ENCODE results near the gene HSD17B2. TPM values are rescaled to one million over a fixed set of nuclear protein-coding genes. Genes with fewer than 3 reads are reported as not detected.

HSD17B2 gene
- total RNA-seq, 1 experiment from 2014 or later = not detected

DNA sequence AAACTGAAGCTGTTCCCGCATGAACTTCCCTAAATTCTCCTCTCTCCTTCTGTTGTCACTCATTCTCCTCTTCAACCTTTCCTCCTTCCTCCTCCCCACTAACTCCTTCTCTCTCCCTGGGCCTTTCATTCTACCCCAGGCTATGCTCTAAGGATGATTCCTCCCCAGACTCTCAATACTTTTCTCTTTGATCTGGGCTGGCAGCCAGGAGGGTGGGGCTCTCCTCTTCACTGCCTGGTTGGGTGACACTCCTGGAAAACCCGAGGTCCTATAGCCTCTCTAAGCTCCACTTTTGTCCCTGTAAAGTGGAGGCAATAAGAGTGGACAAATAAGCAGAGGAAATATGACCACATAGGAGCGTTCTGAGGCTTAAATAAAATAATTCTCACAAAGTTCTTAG, 46.2 kb downstream of the HSD17B2 start:
- DNase-seq (ENCODE audit: low read depth, low spot score) (no peak), ATAC-seq (no peak)
- no peaks in the 10 kb centered on the region for H3K9me2 ChIP-seq (ENCODE audit: insufficient read depth)
- ChIA-PET POLR2A (no interaction called here), CTCF (no interaction called here), RAD21 (ENCODE audit: low non-redundant PET in 1 of 2, low total read pairs in 2 of 2, uncharacterized antibody in 2 of 2, unreplicated experiment in 2 of 2) (no interaction called here)
- TF ChIP-seq SP1 (IDR thresholded peaks at IDR 0.05; ENCODE audit: low read depth) (no peak), EZH2phosphoT487 (IDR thresholded peaks at IDR 0.05; ENCODE audit: borderline replicate concordance) (no peak), CEBPB (IDR thresholded peaks at IDR 0.05; ENCODE audit: low read depth) (no peak), RAD21 (IDR thresholded peaks at IDR 0.05; ENCODE audit: low read depth) (no peak), ZFX (IDR thresholded peaks at IDR 0.05) (no peak), SRF (IDR thresholded peaks at IDR 0.05; ENCODE audit: low read depth) (no peak), POLR2A (IDR thresholded peaks at IDR 0.05; ENCODE audit: borderline replicate concordance, extremely low read depth, insufficient read depth, insufficient read length) (no peak), YY1 (IDR thresholded peaks at IDR 0.05; ENCODE audit: extremely low read depth, insufficient replicate concordance, low read depth, low read length) (no peak)
- TF ChIP-seq, protein P1, sequence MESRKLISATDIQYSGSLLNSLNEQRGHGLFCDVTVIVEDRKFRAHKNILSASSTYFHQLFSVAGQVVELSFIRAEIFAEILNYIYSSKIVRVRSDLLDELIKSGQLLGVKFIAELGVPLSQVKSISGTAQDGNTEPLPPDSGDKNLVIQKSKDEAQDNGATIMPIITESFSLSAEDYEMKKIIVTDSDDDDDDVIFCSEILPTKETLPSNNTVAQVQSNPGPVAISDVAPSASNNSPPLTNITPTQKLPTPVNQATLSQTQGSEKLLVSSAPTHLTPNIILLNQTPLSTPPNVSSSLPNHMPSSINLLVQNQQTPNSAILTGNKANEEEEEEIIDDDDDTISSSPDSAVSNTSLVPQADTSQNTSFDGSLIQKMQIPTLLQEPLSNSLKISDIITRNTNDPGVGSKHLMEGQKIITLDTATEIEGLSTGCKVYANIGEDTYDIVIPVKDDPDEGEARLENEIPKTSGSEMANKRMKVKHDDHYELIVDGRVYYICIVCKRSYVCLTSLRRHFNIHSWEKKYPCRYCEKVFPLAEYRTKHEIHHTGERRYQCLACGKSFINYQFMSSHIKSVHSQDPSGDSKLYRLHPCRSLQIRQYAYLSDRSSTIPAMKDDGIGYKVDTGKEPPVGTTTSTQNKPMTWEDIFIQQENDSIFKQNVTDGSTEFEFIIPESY (IDR thresholded peaks at IDR 0.05; ENCODE audit: extremely low read depth, insufficient replicate concordance, low read length) = no peak
- no peaks in the 10 kb centered on the region for H3K36me3 ChIP-seq (ENCODE audit: control insufficient read depth in 1 of 2, insufficient read depth in 2 of 2, low read length in 2 of 2)
- no TSS peak for BruUV-seq (replicated peaks)
- H3K4me3 ChIP-seq (replicated peaks in 1 of 2; ENCODE audit: low read depth in 1 of 2, low read length in 2 of 2) = no peak overlapping the region
- H3K27ac ChIP-seq (ENCODE audit: low read depth, low read length) = no peak overlapping the region
- no peaks in the 10 kb centered on the region for H3K79me2 ChIP-seq (ENCODE audit: insufficient read depth, low read length)
- H3K9ac ChIP-seq (ENCODE audit: low read length) = no peak overlapping the region
- no peak overlapping the region for H3K4me2 ChIP-seq (ENCODE audit: low read length)
- intact Hi-C loops (cut with micrococcal nuclease) = no loop called here
- H3K4me1 ChIP-seq (ENCODE audit: control insufficient read depth in 1 of 2, insufficient read depth in 2 of 2, low read length in 2 of 2) = peaks cover 0 to 8% of the 10 kb centered on the region in 2 experiments; a peak in 2 of 4 replicates
- H3K27me3 ChIP-seq (ENCODE audit: insufficient read depth, low read length) = peaks cover 77% of the 10 kb centered on the region
- no peaks in the 10 kb centered on the region for H4K20me1 ChIP-seq (ENCODE audit: insufficient read depth)
- no peak overlapping the region for H2AFZ ChIP-seq (ENCODE audit: low read depth, low read length, poor library complexity, severe bottlenecking)
- H3K9me3 ChIP-seq (ENCODE audit: control insufficient read depth in 1 of 2, insufficient read depth in 1 of 2, low read depth in 1 of 2, low read length in 2 of 2) = peaks cover 0 to 6% of the 10 kb centered on the region in 2 experiments; a peak in 2 of 4 replicates
